ENCODE results near the gene FCHO1.

FCHO1 gene

GRCh38 chr19:17830567-17831418 lies 79.5 kb downstream of the FCHO1 start:
- no peak for DNase-seq (ENCODE audit: low read depth)

GRCh38 chr19:17831419-17831888 lies 80.2 kb downstream of the FCHO1 start:
- DNase-seq (ENCODE audit: low read depth): no peak

- no peak for DNase-seq (ENCODE audit: low read depth)
Observed at GRCh38 chr19:17832443-17833208, 81.3 kb downstream of the FCHO1 start.

- DNase-seq (ENCODE audit: low read depth): no peak
Observed at GRCh38 chr19:17834350-17835181, 83.3 kb downstream of the FCHO1 start.

- DNase-seq (ENCODE audit: low read depth): no peak
Observed at GRCh38 chr19:17835182-17836006, 84.1 kb downstream of the FCHO1 start.

- DNase-seq (ENCODE audit: low read depth): no peak
Observed at GRCh38 chr19:17836530-17836929, 85.3 kb downstream of the FCHO1 start.

- DNase-seq (ENCODE audit: low read depth): no peak
Observed at GRCh38 chr19:17837972-17838371, 86.7 kb downstream of the FCHO1 start.

All from GM04504 (cell line).